PC-9 (cell line): ENCODE data around the gene MBOAT7. TPM values are rescaled to one million over a fixed set of nuclear protein-coding genes. Genes with fewer than 3 reads are reported as not detected.

Source experiments
- BruUV-seq: library from RNA; stranded (reverse); fragments of 400-500 nt; replicated peaks from 2 replicates; lab custom pipeline; 2021; lab: Mats Ljungman, UMichigan
- CTCF ChIA-PET: fragments of 300-600 bp; sonication (Branson Sonifier 250); formaldehyde crosslinking; loops from one replicate; lab custom pipeline; 2022; ENCODE audit warnings: antibody characterized with exemption; lab: Charles Lee
- POLR2A ChIA-PET: fragments of 300-600 bp; sonication (Branson Sonifier 250); formaldehyde crosslinking; loops from one replicate; lab custom pipeline; 2022; ENCODE audit warnings: antibody characterized with exemption; ENCODE audit not compliant: unreplicated experiment; lab: Charles Lee
- DNase-seq, 2 experiments: peaks; one replicate each; pipeline versions ENCODE4 v3.0.0 to v3.0.0-alpha.2; 2015 to 2022; ENCODE audit warnings: mixed read lengths in 1 of 2
- H2AFZ ChIP-seq: fragments of 200-600 bp; sonication (generic); 2 replicates; pipeline ENCODE4 v1.8.1; 2017; ENCODE audit warnings: antibody characterized with exemption
- H3F3A ChIP-seq: fragments of 200-600 bp; sonication (generic); 2 replicates; pipeline ENCODE4 v1.8.1; 2017; ENCODE audit warnings: antibody characterized with exemption, mild to moderate bottlenecking, low read depth; ENCODE audit not compliant: insufficient read depth
- H3K27ac ChIP-seq: fragments of 200-600 bp; sonication (generic); 2 replicates; pipeline ENCODE4 v1.6.1; 2016; ENCODE audit warnings: mixed run types
- H3K27me3 ChIP-seq: fragments of 200-600 bp; sonication (generic); 2 replicates; pipeline ENCODE4 v1.6.1; 2016; ENCODE audit warnings: low read depth, mixed run types; ENCODE audit not compliant: insufficient read depth
- H3K36me3 ChIP-seq: fragments of 200-600 bp; sonication (generic); 2 replicates; pipeline ENCODE4 v1.6.1; 2016; ENCODE audit warnings: low read depth, mixed run types
- H3K4me1 ChIP-seq: fragments of 200-600 bp; sonication (generic); replicated peaks from 2 replicates; pipeline ENCODE4 v1.6.1; 2016; ENCODE audit warnings: mixed run types; ENCODE audit not compliant: insufficient read depth
- H3K4me2 ChIP-seq: fragments of 200-600 bp; sonication (generic); 2 replicates; pipeline ENCODE4 v1.6.1; 2017; ENCODE audit warnings: mixed run types
- H3K4me3 ChIP-seq: fragments of 200-600 bp; sonication (generic); 2 replicates; pipeline ENCODE4 v1.6.1; 2016; ENCODE audit warnings: mixed run types
- H3K79me2 ChIP-seq: fragments of 200-600 bp; sonication (generic); 2 replicates; pipeline ENCODE4 v1.6.1; 2017; ENCODE audit warnings: low read depth, mixed run types
- H3K9me2 ChIP-seq: fragments of 200-600 bp; sonication (generic); 2 replicates; pipeline ENCODE4 v1.8.1; 2017; ENCODE audit warnings: mild to moderate bottlenecking; ENCODE audit not compliant: insufficient read depth
- H3K9me3 ChIP-seq: fragments of 200-600 bp; sonication (generic); 2 replicates; pipeline ENCODE4 v1.8.1; 2016; ENCODE audit warnings: low read depth; ENCODE audit not compliant: insufficient read depth
- H4K20me1 ChIP-seq: fragments of 200-600 bp; sonication (generic); 2 replicates; pipeline ENCODE4 v1.8.1; 2017; ENCODE audit not compliant: insufficient read depth
- EZH2 ChIP-seq: fragments of 200-600 bp; sonication (generic); IDR thresholded peaks from 2 replicates; pipeline ENCODE4 v1.8.0; 2017; ENCODE audit warnings: antibody characterized with exemption, low read depth
- intact Hi-C: fragments of 100-400 bp; cut with micrococcal nuclease; formaldehyde crosslinking; loops from one replicate; pipeline ENCODE4 v1.10.0; 2022; ENCODE audit not compliant: unreplicated experiment
- total RNA-seq: library from RNA; stranded (reverse); gene quantifications from 2 replicates; pipeline ENCODE4 v1.2.3, GENCODE V29; 2021
- TF ChIP-seq, protein P1 (sequence below): fragments of 200-600 bp; sonication (generic); conservative IDR thresholded peaks from 2 replicates; pipeline ENCODE4 v1.6.1; 2017; ENCODE audit warnings: mixed run types, antibody characterized with exemption, mild to moderate bottlenecking, moderate library complexity

The MBOAT7 gene
- total RNA-seq, 1 experiment from 2014 or later = 494 TPM

DNA sequence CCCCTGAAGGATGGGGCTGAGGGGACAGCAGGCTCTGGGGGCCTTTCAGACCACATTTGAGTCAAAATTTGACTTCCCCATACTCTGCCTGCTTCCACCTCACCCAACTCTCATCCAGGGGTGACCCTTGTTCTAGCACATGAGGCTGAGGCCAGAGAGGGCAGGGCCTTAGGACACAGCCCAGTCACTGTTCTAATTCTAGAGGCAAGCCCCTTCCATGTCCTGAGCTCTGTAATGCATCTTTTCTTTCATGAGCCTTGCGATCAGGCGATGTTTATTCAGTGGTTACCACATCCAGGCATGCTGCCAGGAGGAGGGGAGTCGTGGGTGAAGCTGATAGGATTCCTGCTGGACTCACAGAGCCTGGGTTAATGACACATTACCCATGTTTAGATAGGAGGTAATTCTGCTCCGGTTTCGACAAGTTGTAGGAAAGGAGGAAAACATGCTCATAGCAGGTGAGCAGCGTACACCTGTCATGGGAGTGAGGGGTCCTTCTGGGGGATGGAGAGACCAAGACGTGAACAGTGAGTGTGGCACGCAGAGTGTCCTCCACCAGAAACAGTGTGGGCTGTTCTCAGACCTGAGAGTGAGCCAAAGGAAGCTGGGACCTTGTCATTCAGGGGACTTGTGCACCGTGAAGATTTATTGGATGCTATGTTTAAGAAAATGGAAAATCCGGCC lies 20.6 kb upstream of the MBOAT7 start:
- no peak overlapping the region for H3K4me3 ChIP-seq
- no peaks in the 10 kb centered on the region for H3K9me3 ChIP-seq
- intact Hi-C loops = no loop called here
- H3F3A ChIP-seq = peaks cover 57% of the 10 kb centered on the region
- H3K4me2 ChIP-seq = peak overlapping the region; percentile 50
- peak overlapping the region; percentile 60 for H3K27ac ChIP-seq
- peak; percentile 95 to 96 for DNase-seq
- H3K27me3 ChIP-seq = no peaks in the 10 kb centered on the region
- H3K36me3 ChIP-seq = peaks cover 22% of the 10 kb centered on the region
- TF ChIP-seq, protein P1, sequence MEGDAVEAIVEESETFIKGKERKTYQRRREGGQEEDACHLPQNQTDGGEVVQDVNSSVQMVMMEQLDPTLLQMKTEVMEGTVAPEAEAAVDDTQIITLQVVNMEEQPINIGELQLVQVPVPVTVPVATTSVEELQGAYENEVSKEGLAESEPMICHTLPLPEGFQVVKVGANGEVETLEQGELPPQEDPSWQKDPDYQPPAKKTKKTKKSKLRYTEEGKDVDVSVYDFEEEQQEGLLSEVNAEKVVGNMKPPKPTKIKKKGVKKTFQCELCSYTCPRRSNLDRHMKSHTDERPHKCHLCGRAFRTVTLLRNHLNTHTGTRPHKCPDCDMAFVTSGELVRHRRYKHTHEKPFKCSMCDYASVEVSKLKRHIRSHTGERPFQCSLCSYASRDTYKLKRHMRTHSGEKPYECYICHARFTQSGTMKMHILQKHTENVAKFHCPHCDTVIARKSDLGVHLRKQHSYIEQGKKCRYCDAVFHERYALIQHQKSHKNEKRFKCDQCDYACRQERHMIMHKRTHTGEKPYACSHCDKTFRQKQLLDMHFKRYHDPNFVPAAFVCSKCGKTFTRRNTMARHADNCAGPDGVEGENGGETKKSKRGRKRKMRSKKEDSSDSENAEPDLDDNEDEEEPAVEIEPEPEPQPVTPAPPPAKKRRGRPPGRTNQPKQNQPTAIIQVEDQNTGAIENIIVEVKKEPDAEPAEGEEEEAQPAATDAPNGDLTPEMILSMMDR = no peak
- TF ChIP-seq EZH2 = no peak
- ChIA-PET POLR2A (interaction anchor here (0.6 to 0.7 kb wide), 3 partner anchors 51 to 405 kb away, joined by 3 to 9 read pairs (median 3); no protein-coding TSS in a partner anchor), CTCF (interaction anchor here (0.5 kb wide), 1 partner anchor 117 kb away, joined by 3 read pairs; no protein-coding TSS in a partner anchor)
- H3K79me2 ChIP-seq = peaks cover 20% of the 10 kb centered on the region
- no peak overlapping the region for H2AFZ ChIP-seq
- H3K9me2 ChIP-seq = no peaks in the 10 kb centered on the region
- no TSS peak for BruUV-seq
- peaks cover 34% of the 10 kb centered on the region for H3K4me1 ChIP-seq
- H4K20me1 ChIP-seq = peaks cover 48% of the 10 kb centered on the region

DNA sequence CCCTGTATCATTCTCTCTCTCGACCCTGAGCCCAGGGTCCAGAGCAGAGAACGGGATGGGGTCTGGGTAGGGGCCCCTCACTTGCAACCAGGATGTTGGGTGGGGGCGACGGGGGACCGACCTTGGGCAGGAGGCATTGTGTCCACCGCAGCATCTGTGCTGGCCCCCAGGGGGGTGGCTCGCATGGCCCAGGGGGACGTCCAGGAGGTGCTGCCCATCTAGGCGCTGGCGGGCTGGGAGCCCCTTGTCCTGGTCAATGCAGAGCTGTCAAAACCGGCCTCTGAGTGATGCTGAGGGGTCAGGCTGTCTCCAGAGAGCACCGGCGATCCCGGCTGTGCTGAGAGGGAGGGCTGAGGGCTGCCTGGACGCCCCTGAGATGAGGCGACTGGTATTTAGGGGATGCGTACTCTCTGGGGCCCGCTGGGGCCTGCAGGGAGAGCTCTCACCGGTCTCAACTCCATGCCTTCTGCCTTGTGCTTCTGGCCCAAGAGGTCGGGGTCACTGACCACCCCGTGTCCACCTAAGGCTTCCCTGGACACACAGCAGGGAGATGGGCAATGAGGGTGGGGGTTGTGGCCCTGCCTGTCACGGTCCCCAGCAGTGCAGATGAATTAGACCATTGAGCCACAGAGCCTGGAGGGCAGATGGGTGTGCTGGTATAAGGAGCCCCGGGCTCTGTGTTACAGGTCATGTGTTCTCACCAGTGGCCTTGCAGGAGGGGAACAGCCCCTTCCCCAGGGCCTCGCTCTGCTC lies 19.9 kb upstream of the MBOAT7 start:
- peaks cover 41% of the 10 kb centered on the region for H3K4me1 ChIP-seq
- peaks cover 56% of the 10 kb centered on the region for H4K20me1 ChIP-seq
- intact Hi-C loops = no loop called here
- ChIA-PET POLR2A (interaction anchor here (0.6 to 0.7 kb wide), 2 partner anchors 50 to 400 kb away, joined by 3 to 9 read pairs; no protein-coding TSS in a partner anchor), CTCF (interaction anchor here (0.5 kb wide), 1 partner anchor 117 kb away, joined by 3 read pairs; no protein-coding TSS in a partner anchor)
- H3K79me2 ChIP-seq = peaks cover 27% of the 10 kb centered on the region
- H3K4me2 ChIP-seq = peak overlapping the region; percentile 50
- H3K36me3 ChIP-seq = peaks cover 29% of the 10 kb centered on the region
- peaks cover 64% of the 10 kb centered on the region for H3F3A ChIP-seq
- H3K27me3 ChIP-seq = no peaks in the 10 kb centered on the region
- no peak overlapping the region for H2AFZ ChIP-seq
- TF ChIP-seq EZH2 = no peak
- TF ChIP-seq, protein P1 = no peak
- H3K27ac ChIP-seq = peak overlapping the region; percentile 60
- no peaks in the 10 kb centered on the region for H3K9me3 ChIP-seq
- H3K9me2 ChIP-seq = no peaks in the 10 kb centered on the region
- DNase-seq = peak; percentile 25 to 53
- BruUV-seq = no TSS peak
- H3K4me3 ChIP-seq = no peak overlapping the region

DNA sequence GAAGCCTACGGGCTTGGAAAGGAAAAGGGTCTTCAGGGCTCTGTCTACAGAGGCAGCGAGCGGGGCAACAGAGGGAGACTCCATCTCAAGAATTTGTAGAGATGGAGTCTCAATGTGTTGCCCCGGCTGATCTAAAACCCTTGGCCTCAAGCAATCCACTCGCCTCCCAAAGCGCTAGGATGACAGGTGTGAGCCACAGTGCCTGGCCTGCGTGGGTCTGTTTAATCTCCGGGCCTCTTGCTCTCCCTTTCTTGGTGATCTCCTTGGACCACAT lies 19.3 kb upstream of the MBOAT7 start:
- no TSS peak for BruUV-seq
- TF ChIP-seq EZH2 = no peak
- H4K20me1 ChIP-seq = peaks cover 61% of the 10 kb centered on the region
- peaks cover 34% of the 10 kb centered on the region for H3K36me3 ChIP-seq
- intact Hi-C loops = no loop called here
- H3K9me2 ChIP-seq = no peaks in the 10 kb centered on the region
- peak overlapping the region; percentile 60; the same call in 1 of the 2 replicates for H3K27ac ChIP-seq
- no peaks in the 10 kb centered on the region for H3K27me3 ChIP-seq
- H3K79me2 ChIP-seq = peaks cover 32% of the 10 kb centered on the region
- CTCF ChIA-PET = no interaction called here
- no peaks in the 10 kb centered on the region for H3K9me3 ChIP-seq
- H3K4me3 ChIP-seq = no peak overlapping the region
- DNase-seq = peak in 1 of 2 experiments; percentile 49
- POLR2A ChIA-PET = no interaction called here
- peak overlapping the region; percentile 50; the same call in 1 of the 2 replicates for H3K4me2 ChIP-seq
- peaks cover 46% of the 10 kb centered on the region for H3K4me1 ChIP-seq
- H2AFZ ChIP-seq = no peak overlapping the region
- peaks cover 69% of the 10 kb centered on the region for H3F3A ChIP-seq
